Measurements from ENCODE around the gene PRSS50.

Gene PRSS50

DNA sequence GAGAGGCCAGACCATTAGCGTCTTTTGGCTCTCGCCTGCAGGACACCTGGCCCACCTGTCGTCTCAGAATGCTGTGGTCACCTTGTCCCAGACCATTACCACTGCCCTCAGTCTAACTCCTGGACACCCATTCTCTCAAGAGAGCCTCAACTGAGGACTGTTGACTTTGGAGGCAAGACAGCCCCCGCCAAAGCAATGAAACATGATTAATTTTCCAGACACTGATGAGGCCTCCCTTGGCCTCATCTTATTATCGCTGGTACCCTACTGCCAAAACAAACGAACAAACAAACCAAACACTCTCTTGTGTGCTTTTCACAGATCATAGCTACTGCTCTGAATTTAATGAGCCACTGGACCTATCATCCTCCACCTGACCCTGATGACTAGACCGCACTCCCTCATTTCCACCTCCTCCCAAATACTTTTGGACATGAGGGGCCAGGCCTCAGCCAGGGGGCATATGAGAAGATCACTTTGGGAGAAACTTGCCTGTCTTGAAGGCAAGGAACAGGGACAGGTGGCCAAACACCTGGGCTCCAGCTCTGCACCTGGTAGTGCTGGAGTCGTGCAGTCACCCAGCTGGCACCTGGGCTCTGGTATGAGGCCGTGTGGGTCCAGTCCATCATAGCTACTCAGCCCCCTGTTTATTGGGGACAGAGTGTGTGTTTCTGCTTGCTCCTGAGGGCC lies 51.8 kb downstream of the PRSS50 start:
- Histone ChIP-seq H3K36me3 (ENCODE audit: insufficient read depth, low read length) (no peaks in the 10 kb centered on the region), H3K27me3 (ENCODE audit: insufficient read depth, low read length) (no peaks in the 10 kb centered on the region), H3K4me1 (ENCODE audit: insufficient read depth, low read length) (peaks cover 20% of the 10 kb centered on the region), H3K4me3 (ENCODE audit: low read length) (no peak overlapping the region), H3K9me3 (ENCODE audit: insufficient read depth, low read depth, low read length) (no peaks in the 10 kb centered on the region), H3K27ac (ENCODE audit: low read depth, low read length) (no peak overlapping the region), H3K9ac (ENCODE audit: low read depth, low read length) (no peak overlapping the region)
- 90% methylated on average over 9 of the region's 9 CpGs for WGBS

DNA sequence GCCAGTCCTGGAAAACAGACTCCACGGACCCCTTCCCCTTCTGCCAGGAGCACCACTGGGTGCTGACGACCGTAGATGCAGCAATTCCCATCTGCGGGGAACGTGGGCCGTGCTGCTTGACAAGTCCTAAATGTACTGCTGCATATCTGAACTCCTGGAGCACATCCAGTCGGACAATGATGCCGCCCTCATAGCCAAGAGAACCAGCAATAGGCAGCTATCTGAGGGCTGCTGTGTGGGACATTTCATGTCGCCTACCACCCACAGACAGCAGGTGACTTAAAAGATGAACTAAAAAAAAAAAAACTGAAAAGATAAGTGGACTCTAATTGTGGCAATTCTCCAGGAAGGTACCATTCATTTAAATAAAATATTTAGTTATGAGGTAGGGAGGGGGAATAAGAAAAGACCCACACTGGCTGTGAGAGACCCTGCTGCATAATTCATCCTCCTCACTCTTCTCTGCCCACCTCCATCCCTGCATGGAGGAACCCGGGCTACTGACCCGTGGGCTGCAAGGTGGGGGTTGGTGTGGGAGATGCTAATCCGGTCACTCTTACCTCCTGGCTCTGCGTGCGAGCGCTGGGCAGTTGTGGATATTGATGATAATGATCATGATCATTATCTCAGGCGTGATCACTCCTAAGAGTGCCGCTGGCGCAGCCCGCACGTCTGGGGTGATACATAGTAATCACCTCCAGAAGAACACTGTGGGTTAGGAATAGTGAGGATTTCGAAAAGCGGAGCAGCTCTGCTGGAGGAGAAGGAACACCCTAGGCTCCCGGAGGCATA lies 52.5 kb downstream of the PRSS50 start:
- H3K4me3 ChIP-seq (ENCODE audit: low read length): no peak overlapping the region
- H3K36me3 ChIP-seq (ENCODE audit: insufficient read depth, low read length): no peaks in the 10 kb centered on the region
- 77% methylated on average over 23 of the region's 23 CpGs for WGBS
- no peaks in the 10 kb centered on the region for H3K9me3 ChIP-seq (ENCODE audit: insufficient read depth, low read depth, low read length)
- no peaks in the 10 kb centered on the region for H3K27me3 ChIP-seq (ENCODE audit: insufficient read depth, low read length)
- H3K27ac ChIP-seq (ENCODE audit: low read depth, low read length): no peak overlapping the region
- H3K9ac ChIP-seq (ENCODE audit: low read depth, low read length): no peak overlapping the region
- peaks cover 27% of the 10 kb centered on the region for H3K4me1 ChIP-seq (ENCODE audit: insufficient read depth, low read length)

DNA sequence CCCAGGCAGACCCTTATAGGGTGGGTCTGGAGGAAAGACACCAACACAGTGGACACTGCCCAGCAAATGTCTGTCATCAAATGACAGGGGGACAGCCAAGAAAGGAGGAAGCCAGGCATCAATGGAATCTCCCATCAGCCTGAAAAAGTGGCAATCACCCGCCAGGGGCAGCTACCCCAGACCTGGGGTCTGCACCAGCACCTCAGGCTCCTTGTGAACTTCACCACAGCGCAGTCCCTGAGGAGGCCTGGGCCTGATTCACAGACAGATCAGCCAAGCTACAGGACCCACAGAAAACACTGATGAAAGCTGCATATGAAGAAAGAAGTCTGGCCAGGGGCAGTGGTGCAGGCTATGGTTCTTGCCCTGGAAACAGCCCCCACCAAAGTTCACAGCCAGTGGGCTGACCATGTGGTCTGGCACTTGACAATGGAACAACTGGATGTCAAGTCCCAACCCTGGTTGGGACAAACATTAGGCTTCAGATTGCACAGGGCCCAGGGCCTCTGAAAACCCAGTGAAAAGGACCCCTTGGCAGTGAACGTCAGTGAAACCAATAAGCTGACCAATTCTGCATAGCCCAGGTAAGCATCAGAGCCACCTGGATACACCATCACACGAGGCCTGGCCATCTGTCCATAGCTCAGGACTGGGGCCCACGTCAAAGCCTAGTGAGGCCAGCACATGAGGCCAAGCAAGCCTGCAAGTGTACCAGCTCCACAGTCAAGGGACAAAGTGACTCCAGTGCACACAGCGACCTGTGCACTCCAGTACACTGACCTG lies 53.3 kb downstream of the PRSS50 start:
- Histone ChIP-seq H3K9ac (ENCODE audit: low read depth, low read length) (no peak overlapping the region), H3K4me3 (ENCODE audit: low read length) (no peak overlapping the region), H3K36me3 (ENCODE audit: insufficient read depth, low read length) (no peaks in the 10 kb centered on the region), H3K4me1 (ENCODE audit: insufficient read depth, low read length) (peaks cover 33% of the 10 kb centered on the region), H3K27me3 (ENCODE audit: insufficient read depth, low read length) (no peaks in the 10 kb centered on the region), H3K27ac (ENCODE audit: low read depth, low read length) (no peak overlapping the region), H3K9me3 (ENCODE audit: insufficient read depth, low read depth, low read length) (no peaks in the 10 kb centered on the region)
- 93% methylated on average over 6 of the region's 6 CpGs for WGBS

DNA sequence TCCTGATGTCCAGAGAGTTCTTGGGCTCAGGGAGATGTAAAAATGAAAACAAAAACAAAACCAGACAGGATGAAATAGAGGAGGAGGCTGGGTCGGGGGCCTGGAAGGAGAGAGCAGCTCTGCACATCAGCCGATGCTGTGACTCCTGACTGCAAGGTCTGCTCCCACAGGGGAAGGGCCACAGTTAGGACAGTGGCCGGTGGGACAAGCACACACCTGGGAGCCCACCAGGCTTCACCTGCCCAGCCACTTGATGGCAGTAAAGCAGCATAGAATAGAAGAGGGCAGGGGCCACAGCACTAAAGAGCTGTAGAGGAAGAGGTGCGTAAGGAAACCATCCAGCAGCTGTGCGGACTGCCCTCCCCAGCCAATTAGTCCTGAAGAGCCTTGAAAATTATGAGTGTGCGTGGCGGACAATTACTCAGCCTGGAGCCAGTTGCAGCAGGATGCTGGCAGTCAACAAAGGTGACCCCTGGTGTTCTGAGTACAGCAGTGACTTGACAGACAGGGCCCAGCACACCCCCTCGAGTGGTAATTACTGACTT lies 54.0 kb downstream of the PRSS50 start:
- WGBS: 87% methylated on average over 8 of the region's 8 CpGs

DNA sequence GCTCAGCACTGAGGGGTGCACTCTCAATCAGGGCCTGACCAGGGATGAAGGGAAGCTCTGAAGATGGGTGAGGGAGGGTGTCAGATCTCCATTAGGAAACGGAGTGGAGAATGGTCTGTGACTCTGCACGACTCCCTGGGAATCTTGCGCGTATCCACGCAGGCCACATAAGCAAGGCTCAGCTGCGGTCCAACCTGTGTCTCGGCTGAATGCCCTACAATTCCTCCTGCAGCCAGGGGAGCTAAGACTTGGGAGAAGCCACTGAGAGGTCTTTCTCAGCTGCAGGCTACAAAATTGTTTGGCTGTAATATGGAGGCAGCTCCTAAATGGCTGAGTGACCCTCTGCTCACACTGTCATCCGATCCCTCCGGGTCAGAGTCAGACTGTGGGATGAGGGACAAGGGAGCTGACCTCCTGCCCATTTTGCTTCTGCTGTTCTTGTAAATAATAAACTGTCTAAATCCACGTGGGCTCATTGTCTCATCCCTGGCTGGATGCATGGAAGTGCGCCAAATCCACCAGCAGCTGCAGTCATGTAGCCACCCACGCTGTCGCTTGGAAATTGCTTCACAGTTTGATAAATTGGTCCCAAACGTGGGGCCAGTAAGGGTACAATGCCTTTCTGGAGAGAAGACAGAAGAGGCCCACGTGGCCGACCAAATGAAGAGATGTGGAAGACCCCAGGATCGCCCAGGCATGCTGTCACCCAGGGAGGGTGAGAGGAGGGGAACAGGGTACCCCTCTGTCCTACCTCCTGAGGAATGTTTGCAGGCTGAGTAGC lies 54.7 kb downstream of the PRSS50 start:
- H3K4me3 ChIP-seq (ENCODE audit: low read length): no peak overlapping the region
- H3K4me1 ChIP-seq (ENCODE audit: insufficient read depth, low read length): peaks cover 40% of the 10 kb centered on the region
- H3K27me3 ChIP-seq (ENCODE audit: insufficient read depth, low read length): no peaks in the 10 kb centered on the region
- H3K36me3 ChIP-seq (ENCODE audit: insufficient read depth, low read length): no peaks in the 10 kb centered on the region
- no peaks in the 10 kb centered on the region for H3K9me3 ChIP-seq (ENCODE audit: insufficient read depth, low read depth, low read length)
- H3K9ac ChIP-seq (ENCODE audit: low read depth, low read length): no peak overlapping the region
- no peak overlapping the region for H3K27ac ChIP-seq (ENCODE audit: low read depth, low read length)
- 90% methylated on average over 17 of the region's 17 CpGs for WGBS

More for the DNA sequence above, 54.0 kb downstream of the PRSS50 start:
- no peak overlapping the region for H3K9ac ChIP-seq (ENCODE audit: low read depth, low read length)
- H3K36me3 ChIP-seq (ENCODE audit: insufficient read depth, low read length): no peaks in the 10 kb centered on the region
- H3K27ac ChIP-seq (ENCODE audit: low read depth, low read length): no peak overlapping the region
- H3K9me3 ChIP-seq (ENCODE audit: insufficient read depth, low read depth, low read length): no peaks in the 10 kb centered on the region
- no peaks in the 10 kb centered on the region for H3K27me3 ChIP-seq (ENCODE audit: insufficient read depth, low read length)
- no peak overlapping the region for H3K4me3 ChIP-seq (ENCODE audit: low read length)
- peaks cover 40% of the 10 kb centered on the region for H3K4me1 ChIP-seq (ENCODE audit: insufficient read depth, low read length)

Data from HUES64 (cell line).